Lung microvascular endothelial cell (primary cell): ENCODE results near the gene NSF. TPM values are rescaled to one million over a fixed set of nuclear protein-coding genes. Genes with fewer than 3 reads are reported as not detected.
"Not testable (repeated sequence)": the region's sequence is repeated elsewhere in the genome, so short reads cannot be mapped to it uniquely, and the experiment has no call there.

Experiments
- DNase-seq, 2 donors: peaks; one replicate each; pipeline versions ENCODE4 v3.0.0 to v3.0.0-alpha.2; 2010; ENCODE audit warnings: low read depth in 2 of 2
- total RNA-seq: library from RNA; depleted of rRNA; stranded (reverse); fragments of >200 nt; gene quantifications from 2 replicates; pipeline ENCODE4 v1.2.1, GENCODE V29; 2014

Gene NSF
- total RNA-seq = 32.5 and 33.8 TPM in 2 replicates

DNA sequence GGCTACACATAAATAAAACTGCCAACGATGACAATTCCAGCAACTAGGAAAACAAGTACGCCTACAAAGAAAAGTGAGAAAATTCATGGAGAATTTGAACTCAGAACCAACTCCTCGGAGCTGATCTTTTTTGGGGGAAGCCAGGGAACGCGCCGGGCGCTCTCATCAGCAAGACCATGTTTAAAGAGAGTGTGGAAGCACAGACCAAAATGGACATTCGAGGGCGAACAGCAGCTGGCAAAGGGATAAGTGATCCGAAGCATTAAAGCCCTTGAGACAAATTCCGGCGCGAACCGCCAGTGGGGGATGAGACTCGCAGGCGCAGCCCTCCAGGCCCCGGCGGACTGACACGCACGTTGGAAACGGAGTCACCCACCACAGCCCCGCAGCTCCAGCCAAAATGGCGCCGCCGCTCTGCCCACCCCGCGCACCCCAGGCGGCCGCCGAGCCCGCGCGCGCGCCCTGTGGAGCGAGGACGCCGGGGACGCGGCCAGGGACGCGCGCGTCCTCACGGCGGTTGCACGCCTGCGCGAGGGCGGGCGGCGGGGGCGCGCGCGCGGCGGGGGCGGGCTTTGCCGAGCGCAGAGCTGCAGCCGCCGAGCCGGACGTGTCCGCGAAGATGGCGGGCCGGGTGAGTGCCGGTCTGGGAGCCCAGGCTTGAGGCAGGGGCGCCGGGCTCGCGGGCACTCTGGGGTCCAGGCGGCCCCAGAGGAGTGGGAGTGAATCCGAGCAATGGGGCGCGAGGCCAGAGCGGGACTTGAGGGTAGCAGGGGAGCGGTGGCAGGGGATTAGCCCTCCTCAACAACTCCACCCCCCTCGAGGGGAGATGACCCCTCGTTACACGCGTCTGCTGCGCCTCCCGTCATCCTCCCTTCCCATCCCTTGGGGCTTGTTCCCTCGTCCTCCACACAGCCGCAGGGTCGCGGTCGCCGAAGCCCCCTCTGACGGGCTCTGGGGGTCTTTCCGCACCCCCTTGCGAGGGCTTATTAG is at the start of gene NSF:
NSF (plus strand) TSS at position 513 of the 990 bp plus-strand sequence; CDS start at position 620, 107 bp downstream.
- DNase-seq = not testable (repeated sequence)

DNA sequence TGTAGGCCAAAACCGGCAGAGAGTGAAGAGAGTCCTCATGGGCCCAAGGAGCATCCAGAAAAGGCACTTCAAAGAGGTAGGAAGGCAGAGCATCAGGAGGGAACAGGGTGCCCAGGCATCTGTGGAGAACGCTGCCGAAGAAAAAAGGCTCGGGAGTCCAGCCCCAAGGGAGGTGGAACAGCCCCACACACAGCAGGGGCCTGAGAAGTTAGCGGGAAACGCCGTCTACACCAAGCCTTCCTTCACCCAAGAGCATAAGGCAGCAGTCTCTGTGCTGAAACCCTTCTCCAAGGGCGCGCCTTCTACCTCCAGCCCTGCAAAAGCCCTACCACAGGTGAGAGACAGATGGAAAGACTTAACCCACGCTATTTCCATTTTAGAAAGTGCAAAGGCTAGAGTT is 41.9 kb upstream of the NSF start:
- not testable (repeated sequence) for DNase-seq

DNA sequence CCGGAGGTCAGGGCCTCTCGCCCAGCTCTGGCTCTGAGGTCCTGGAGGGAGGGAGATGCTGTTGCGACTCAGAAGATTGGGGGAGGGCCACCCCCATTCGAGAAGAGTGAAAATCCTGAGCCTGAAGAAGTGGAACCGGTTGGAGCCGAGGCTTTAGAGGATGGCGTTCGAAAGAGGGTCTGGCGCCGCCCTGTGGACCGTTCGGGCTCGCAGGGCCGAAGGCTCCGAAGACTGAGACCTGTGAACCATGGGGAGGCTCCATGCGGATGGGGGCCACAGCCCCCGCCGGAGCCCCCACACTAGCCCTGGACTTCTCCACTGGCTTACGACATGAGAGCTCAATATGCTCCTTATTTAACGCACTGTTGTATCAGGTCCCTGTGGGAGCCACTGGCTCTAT is 31.3 kb upstream of the NSF start:
- DNase-seq = not testable (repeated sequence)

DNA sequence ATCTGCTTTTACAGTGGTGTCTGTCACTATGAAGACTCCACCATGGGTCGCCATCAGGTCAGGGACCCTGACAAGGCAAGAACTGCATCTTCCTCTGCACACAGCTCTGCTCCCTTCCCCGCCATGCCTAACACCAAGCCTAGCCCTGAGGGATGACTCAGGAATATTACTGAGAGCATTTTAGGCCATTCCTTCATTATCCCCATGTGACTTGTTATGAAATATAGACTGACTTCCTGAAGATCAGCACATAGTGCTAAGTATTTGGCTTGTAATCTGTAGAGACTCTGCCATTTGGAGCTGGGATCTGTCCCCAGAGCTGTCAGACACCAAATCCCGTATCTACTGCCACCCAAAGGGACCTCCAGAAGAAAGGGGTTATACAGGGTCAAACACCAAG is 30.4 kb upstream of the NSF start:
- DNase-seq = not testable (repeated sequence)

DNA sequence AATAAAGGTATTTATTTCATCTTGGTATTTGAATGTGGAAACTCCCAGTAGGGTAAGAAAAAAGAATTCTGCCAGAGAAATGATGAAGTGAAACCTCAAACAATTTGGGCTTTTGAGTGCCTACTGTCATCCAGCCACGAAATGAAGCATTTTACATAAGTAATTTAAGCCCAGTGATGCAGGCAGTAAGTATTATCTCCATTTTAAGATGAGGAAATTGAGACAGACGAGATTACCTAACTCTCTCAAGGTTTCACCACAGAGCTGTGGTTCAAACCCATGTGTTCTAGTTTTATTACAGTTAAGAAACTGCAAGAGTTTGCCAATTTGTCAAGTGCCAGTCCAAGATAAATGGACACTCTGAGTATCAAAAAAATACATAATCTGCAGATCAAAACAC is 24.2 kb upstream of the NSF start:
- DNase-seq = not testable (repeated sequence)

DNA sequence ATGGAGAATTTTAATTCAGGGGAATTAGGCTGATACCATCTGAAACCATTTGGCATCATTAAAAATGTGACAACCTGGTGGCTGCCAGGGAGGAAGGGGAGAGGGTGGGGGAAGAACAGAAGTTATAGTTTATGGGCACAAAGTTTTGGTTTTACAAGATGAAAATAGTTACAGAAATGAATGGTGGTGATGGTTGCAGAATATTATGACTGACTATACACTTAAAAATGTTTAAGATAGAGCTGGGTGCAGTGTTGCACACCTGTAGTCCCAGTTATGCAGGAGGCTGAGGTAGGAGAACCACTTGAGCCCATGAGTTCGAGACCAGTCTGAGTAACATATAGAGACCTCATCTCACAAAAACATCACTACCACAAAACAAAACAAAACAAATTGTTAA is 23.5 kb upstream of the NSF start:
- DNase-seq = not testable (repeated sequence)

DNA sequence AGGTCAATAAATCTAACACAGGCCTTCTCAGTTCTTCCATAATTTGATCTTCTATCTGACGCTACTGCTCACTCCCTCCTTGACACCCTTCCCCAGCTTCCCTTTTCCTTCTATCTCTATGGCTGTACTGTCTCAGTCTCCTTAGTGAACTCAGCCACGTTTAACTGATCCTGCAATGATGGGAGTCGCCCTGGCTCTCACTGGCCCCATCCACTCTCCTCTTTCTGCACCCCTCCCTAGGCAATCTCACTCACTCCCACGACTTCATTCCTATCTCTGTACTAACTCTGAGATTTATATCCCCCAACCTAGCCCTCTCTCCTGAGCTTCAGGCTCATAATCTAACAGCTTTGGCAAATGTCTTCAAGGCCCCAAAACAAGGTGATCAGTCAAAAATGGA is 18.7 kb upstream of the NSF start:
- DNase-seq = not testable (repeated sequence)

DNA sequence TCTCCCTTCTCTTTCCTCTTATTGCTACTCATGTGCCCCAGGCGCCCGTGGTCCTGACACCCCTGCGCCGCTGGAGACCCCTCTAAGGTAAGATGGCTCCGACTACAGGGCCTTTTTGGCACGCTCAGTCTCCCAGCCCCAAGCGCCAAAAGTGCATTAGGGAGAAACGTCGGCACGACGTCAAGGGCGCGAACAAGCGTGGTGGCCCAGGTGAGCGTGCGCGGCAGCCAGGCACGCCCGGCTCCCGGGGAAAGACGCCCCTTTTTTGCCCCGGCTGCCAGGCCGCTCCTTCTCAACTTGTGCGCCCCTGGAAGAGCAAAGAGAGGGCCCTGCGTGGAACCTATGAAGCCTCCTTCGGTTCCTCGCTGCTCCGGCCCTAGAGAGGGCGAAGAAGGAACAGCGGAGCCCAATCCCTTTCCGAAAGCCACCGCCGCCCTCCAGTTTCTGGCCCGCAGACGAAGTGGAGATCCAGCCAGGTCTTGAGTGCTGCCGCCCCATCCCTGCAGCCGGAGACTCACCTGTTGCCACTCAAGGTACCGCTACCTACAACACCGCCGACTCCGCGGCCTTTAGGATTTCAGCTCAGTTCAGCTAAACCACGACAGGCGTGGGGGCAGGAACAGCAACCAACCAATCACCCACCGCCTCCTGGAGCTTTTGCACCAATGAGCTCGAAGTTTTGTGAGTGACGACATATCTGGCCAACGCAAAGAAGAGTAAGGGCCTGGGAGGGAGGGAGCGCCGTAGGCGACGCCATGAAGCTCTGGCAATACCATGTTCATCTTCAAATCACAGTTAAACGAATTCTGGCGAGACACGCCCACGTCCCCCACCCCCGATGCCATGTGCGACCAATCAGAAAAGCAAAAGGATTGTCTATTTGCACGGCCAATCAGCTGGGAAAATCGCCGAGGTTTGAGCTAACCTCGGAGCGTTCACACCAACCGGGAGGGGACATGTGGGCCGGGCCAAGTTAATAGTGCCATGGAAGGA is 11.1 kb upstream of the NSF start, which contains the start of gene ARL17A:
ARL17A (minus strand) TSS at position 609 of the 993 bp plus-strand sequence. CDS start 3,369 bp downstream, outside the sequence.
- not testable (repeated sequence) for DNase-seq

DNA sequence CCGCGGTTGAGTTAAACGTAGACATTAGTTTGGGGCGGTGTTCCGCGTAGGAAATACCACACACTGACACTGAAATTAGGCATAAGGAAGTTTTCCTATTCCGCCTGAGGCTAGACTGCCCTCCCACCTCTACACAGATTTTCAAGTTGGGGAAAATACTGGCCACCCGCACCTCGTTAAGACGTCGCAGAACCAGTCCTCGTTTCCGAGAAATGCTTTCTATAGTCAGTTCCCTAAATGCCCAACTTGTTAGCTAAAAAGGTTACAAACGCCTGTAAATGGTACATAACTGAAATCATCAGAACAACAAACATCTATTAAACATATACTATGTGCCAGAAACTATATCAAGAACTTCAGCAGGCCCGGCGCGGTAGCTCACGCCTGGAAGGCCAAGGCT is 10.4 kb upstream of the NSF start:
- DNase-seq = not testable (repeated sequence)

DNA sequence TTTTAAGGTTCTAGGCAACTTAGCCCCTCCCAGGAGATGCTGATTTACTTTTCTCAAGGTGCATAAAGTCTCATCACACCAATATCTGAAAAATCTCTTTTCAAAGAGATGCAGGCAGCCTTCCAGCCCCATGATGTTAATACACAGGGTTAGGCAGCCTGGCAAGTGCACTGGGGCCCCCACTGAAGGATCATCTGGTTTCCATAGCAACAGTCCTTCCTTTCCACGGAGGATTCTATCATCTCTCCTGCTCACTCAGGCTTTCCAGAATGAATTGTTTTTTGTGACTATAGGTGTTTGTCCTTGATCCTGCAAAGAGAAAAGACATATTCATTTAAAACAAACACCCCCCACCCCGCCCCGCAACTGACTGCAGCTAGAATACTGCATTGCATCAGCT is 5.0 kb upstream of the NSF start:
- DNase-seq = not testable (repeated sequence)

DNA sequence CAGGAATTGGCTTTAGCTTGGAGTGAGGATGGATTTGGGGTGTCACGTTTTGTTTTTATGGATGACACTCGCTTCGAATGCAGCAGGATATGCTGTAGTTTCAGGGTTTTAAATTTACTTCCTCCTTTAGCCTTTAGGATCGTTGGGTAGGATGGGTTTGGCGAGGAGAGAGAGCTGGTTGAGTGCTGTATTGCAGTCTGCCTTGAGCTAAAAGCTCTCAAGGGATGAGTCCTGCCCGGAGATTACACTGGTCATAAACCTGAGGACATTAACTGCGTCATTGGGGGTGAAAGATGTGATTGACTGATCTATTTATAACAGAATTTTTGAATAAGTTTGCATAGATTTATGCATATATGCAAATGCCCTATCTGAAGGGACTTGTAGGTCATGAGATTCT is 863 bp downstream of the NSF start:
- DNase-seq = not testable (repeated sequence)

DNA sequence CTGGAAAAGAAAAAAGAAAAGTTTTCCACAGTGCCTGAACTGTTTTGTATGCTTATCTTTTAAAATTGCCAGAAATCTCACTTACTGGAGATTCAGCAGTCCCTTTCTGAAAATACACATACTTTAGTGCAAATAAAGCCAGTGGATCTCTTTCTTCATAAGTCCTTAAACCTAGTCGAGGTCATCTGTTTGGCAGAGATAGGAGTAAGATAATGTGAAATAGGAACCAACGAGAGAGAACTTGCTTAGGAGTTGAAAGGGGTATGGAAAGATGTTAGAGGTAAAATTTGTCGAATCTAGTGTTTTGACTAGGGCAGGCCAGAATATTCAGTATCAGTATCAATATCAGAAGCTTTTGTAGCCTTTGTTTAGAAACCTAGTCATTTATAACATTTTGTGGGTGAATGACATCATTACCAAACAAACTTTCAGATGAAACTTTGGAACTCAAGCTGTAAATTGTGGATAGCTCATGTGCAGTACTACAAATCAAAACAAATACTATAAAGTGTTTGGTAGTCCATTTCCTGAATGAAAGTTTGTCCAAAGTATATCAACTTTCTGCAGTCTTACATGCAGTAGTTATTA is 8.0 kb downstream of the NSF start:
- not testable (repeated sequence) for DNase-seq

DNA sequence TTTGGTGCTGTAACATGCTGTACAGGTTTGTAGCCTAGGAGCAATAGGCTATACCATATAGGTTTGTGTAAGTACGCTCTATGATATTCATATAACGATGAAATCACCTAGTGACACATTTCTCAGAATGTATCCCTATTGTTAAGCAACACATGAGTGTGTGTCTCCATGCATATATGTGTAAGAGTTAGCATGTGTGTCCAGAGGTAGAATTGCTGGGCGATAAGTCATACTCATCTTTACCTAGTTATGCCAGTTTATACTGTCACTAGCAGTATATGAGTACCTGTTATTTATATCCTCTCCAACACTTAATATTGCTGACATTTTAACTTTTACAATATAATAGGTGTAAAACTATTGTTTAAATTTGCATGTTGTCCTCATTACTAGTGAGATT is 10.3 kb downstream of the NSF start:
- not testable (repeated sequence) for DNase-seq

DNA sequence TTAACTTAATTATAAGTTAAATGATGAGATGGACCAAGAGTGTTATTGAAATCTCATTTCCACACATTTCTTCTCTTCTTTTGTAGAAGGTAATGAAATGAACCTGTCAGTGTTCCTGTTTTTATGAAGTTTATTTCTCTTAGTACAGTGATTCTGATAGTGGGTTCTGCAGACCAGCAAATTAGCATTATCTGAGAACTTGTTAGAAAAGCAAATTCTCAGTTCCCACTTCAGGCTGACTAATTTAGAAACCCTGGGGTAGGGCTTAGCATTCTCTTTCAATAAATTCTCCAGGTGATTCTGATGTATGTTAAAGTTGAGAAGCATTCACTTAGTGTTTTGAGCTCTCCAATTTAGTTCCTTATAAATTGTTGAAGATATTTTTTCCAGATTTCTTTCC is 12.7 kb downstream of the NSF start:
- DNase-seq = not testable (repeated sequence)

DNA sequence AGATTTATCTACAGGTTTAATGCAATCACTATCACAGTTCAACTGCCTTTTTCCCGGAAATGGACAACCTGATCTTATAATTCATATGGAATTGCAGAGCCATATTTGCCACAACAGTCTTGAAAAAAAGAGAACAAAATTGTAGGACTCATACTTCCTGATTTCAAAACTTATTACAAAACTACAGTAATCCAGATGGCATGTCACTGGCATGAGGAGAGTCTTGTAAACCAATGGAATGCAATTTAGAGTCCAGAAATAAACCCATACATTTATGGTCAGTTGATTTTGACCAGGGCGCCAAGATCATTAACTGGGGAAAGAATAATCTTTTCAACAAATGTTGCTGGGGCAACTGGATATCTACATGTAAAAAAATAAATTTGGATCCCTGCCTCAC is 20.8 kb downstream of the NSF start:
- not testable (repeated sequence) for DNase-seq

DNA sequence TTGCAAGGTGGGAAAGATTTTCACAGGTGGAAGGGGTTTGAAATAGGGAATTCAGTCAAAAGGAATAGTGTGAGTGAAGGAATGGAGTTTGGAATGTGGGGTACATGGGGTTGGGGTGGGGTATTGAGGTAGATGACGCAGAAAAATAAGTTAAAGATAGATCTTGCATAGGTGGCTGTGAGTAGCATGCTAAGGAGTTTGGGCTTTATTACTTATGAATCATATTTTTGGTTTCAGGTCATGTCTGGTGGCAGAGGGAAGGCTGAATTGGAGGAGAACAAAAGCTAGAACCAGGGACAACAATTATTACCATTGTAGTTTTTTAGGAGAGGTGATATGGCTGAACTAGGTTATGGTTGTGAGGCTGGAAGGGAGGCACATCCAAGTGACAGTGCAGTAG is 23.4 kb downstream of the NSF start:
- not testable (repeated sequence) for DNase-seq

DNA sequence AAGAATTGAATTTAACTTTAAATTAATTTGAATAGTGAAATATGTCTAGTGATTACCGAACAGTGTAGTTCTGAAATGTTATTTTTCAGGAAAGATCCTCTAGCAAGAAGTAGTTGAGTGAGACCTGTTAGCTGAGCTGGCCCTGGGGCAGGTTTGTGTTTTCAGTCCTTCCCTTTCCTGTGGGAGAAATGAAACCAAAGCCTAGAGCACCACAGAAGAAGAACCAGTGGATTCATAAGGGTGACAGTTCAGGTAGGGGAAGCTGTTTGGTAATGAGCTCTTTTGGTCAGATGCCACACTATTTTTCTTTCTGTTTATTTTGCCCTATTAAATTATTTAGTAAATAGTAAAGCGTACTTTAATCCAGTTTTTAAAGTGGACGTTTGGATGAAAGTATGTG is 26.7 kb downstream of the NSF start:
- not testable (repeated sequence) for DNase-seq

DNA sequence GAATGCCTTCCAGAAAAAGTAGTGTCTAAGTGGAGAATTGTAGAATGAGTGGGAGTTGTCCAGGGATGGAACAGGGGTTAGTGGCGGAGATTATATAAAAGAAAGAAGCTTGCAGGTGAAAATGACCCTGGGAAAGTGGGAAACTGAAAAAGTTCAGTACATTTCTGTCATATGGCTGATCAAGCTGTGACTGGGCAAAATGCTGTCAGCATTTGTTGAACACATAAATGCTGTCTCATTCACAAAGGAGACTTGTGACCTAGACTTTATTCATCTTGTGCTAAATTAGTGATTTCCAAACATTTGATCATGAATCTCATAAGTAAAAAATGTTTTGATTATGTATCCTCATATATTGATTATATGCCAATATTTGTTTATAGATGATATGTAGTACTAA is 28.5 kb downstream of the NSF start:
- not testable (repeated sequence) for DNase-seq

DNA sequence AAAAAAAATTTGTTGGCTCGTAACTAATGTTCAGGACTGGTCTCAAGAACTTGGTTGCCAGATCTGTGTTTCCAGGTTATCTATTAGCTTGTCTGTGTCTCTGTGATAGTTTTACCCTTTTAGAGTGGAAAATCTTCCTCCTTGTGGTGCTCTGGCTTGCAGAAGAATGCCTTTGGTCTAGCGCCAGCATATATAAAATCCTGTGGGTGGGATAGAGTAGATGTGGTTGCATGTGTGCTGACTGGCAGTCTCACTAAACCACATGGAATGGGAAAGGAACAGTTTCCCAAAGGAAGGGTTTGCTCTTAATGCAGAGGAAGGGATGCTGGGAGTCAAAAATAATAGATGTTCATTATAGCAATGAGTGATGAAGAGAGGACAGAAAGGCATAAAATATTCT is 33.3 kb downstream of the NSF start:
- not testable (repeated sequence) for DNase-seq

DNA sequence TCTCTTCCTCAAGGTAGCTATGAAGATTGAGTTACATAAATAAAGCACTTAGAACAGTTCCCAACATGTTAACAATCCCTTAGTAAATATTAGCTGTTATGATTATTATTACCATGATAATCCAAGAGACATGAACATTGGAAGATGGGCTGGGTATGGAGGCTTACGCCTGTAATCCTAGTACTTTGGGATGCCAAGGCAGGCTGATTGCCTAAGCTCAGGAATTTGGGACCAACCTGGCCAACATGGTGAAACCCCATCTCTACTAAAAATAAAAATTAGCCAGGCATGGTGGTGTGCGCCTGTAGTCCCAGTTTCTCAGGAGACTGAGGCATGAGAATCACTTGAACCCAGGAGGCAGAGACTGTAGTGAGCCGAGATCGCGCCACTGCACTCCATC is 34.3 kb downstream of the NSF start:
- DNase-seq = not testable (repeated sequence)

DNA sequence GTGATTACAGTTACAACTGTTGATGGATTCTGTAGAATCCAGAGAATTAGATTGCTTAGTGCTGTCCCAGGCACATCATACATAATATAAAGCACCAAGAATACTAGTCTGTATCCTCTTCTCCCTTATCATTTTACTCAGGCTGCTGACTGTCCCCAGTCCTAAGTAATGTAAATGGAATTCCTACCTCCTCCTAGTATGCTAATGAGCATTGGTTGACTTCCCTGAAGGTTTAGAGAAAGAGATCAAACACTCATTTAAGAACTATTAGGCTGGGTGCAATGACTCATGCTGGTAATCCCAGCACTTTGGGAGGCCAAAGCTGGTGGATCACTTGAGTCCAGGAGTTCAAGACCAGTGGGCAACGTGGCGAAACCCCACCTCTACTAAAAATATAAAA is 37.0 kb downstream of the NSF start:
- DNase-seq = not testable (repeated sequence)
